Posterior cingulate gyrus (tissue), 11 donors: ENCODE data around the gene CIRBP.
"Not testable (repeated sequence)": the region's sequence is repeated elsewhere in the genome, so short reads cannot be mapped to it uniquely, and the experiment has no call there.

ENCODE experiments used
- DNase-seq, 10 donors: peaks; one replicate each; pipeline versions ENCODE4 v3.0.0 to v3.0.0-alpha.2; 2020 to 2021; ENCODE audit warnings: mixed read lengths in 3 of 10
- intact Hi-C: fragments of 100-400 bp; cut with DNase I; formaldehyde crosslinking; loops from one replicate; pipeline ENCODE4 v1.15.1; 2023

CIRBP gene

GRCh38 chr19:1298235-1298634, 29.1 kb downstream of the CIRBP start:
- intact Hi-C loops = no loop called here
- DNase-seq = no peak

- intact Hi-C loops = no loop called here
Measured at GRCh38 chr19:1299801-1300200, 30.7 kb downstream of the CIRBP start.

DNA sequence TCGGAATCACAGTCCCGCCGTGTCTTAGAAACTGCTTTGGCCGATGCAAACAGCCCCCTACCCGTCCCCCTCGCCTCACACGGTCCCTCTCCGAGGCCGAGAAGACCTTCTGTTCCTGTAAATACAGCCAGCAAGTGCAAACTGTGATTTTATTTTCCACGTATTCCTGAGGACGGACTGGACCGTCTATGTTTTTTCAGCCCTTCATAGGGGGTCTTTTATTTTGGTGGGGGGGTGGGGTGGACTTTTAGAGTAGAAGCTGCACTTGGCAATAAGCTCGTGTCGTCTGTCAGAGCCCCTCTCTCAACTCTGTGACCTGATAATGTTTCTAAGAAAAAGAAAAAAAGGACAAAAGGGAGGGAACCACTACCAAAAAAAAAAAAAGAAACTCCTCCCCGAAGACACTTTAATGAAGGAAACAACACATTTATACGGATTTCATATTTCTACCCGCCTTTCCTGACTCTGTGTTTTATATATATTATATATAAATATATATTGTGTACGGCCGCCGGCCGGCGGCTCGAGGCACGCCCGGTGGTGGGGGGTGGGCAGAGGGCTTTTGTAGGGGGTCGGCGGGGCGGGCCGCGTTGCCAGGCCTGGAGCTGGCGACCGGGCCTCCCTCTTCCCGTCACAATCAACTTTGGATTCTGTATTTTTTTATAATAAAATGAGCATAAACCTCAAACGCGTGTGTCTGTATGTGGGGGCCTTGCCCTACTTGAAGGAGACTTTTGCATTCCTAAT, 31.8 kb downstream of the CIRBP start:
- DNase-seq = no peak
- intact Hi-C loops = no loop called here

More at GRCh38 chr19:1299801-1300200, 30.7 kb downstream of the CIRBP start:
- no peak for DNase-seq

DNA sequence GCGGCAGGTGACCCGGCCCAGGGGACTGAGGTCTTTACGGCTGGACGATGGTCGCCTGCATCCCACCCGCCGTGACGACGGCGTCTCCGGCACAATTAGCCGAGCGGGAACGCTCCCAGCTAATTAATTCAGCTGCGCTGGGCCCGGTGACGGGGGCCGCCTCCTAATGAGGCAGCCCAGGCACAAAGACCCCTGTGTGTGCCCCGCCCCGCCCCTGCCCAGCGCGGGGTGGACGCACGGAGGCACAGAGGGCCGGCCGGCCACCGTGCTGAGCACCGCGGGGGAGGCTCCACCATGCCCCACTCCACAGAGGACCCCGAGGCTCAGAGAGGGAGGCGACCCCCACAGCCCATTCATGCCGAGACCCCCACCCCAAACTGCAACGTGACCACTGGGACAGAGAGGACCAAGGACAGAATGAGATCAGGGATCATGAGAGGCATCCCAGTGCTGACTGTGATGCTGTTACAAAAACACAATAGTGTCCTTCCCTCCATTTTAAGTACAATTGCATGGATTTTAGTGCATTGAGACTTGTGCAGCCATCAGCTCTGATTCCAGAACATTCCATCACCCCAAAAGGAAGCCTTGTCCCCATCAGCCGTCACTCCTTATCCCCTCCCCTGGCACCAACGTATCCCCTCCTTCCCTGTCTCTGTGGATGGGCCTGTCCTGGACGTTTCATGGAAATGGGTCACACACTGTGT, 33.6 kb downstream of the CIRBP start:
- intact Hi-C loops = no loop called here
- DNase-seq = peak; percentile 55 to 96 (median 74)

DNA sequence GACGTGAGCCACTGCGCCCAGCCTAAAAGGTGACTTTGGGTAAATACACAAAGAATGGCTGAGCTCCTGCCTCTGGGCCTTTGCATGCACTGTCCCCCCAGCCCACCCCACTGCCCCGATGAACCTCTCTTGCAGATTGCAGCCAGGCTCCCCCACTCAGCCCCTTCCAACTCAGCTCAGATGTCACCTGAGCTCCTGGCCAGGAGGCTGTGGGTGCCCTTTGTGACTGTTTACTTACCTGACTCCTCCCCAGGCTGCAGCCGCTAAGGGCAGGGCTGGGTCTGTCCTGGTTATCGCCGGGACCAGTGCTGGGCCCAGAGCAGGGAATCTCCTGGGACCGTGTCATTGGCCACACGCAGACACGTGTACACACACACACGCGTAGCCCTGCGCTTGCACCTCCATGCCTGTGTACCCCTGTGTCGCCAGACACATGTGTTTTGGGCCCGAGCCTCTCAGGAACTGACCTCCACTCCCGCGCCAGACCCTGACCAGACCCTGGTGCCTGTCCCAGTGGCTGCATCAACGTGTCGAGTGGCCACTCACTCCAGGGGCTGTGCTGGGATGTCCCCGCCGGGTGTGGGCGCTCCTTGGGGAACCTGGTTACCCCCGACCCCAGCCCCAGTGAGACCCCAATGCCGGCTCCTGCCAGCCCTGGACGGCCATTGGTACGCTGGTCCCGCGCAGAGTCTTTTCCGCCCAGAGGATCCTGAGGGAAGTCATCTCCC, 35.2 kb downstream of the CIRBP start:
- intact Hi-C loops = no loop called here
- DNase-seq = no peak

GRCh38 chr19:1305354-1305753, 36.2 kb downstream of the CIRBP start:
- intact Hi-C loops, DNase-seq: not testable (repeated sequence)

GRCh38 chr19:1307320-1307719, 38.2 kb downstream of the CIRBP start:
- intact Hi-C loops = no loop called here
- no peak for DNase-seq

DNA sequence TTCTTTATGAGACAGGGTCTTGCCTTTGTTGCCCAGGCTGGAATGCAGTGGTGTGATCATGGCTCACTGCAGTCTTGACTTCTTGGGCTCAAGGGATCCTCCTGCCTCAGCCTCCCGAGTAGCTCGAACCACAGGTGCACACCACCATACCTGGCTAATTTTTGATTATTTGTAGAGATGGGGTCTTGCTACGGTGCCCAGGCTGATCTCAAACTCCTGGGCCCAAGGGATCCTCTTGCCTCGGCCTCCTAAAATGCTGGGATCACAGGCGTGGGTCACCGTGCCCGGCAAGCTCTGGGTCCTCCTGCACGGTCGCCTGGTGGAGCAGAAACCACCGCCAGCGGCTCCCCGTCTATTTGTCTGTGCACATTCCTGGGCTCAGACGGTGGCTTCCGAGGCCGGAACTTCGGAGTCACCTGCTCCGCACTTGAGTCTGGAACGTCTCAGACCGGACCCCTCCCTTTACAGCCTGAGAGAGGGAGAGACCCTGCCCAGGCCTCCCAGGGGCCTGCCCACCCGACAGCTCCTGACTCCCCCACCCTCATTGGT, 38.7 kb downstream of the CIRBP start:
- DNase-seq = no peak

GRCh38 chr19:1308718-1309117, 39.6 kb downstream of the CIRBP start:
- no peak for DNase-seq
- intact Hi-C loops = no loop called here

More for the DNA sequence above, 38.7 kb downstream of the CIRBP start:
- intact Hi-C loops = no loop called here

DNA sequence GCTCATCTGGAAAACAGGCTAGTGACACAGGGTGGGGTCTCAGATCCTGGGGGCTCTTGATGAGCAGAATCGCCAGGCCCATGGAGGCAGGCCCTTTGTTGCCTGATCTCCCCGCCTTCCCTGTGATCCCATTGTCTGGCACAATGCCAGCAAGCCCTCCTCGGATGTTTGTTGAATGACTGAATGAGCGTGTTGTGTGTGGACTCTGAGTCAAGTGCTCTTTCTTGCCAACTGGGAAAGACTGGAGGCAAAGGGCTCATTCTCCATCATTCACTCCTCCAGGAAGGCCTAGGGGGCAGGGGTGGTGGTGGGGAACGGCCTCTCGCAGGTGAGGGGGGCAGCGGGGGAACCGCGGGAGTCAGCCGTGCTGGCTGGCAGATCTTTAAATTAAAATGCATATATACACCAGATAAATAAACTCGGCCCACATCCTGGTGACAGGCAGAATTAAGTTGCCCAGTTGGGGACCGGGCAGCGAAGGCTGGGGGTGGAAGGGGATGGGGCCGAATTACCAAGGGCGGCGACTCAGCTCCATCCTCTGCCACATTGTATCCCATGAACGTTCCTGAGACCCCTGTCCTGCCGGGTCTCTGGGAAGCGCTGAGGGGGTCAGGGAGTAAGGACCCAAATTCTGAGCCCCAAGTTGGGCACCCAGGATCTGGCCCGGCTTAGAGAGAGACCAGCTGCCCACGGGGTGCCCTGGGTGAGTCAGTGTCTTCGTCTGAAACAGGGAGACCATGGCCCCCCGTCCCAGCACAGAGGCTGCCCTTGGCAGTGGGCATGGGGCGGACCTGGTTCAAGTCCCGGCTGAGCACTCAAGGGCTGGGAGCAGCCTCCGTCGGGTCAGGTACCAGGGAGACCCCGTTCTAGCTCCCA, 41.1 kb downstream of the CIRBP start:
- intact Hi-C loops = no loop called here
- no peak for DNase-seq

DNA sequence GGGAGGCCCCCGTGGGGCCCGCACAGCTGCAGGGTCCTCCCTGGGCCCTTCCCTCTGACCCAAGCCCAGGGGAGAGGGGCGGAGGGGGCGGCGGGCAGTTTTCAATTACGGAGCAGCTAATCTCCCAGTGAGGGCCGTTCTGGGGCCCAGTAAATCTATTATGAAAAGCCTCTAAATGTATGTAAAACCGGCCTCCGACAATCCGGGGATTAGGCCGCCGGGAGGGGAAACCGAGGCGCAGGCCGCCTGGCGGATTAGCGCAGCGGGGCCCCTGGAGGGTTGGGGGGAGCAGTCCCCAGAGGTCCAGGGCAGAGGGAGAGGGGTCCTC, 41.7 kb downstream of the CIRBP start:
- DNase-seq = no peak
- intact Hi-C loops = no loop called here

- intact Hi-C loops = no loop called here
Measured at GRCh38 chr19:1311543-1312091, 42.5 kb downstream of the CIRBP start.

GRCh38 chr19:1312767-1313694, 43.9 kb downstream of the CIRBP start:
- intact Hi-C loops = no loop called here
- no peak for DNase-seq

More at GRCh38 chr19:1311543-1312091, 42.5 kb downstream of the CIRBP start:
- no peak for DNase-seq

- intact Hi-C loops = no loop called here
- DNase-seq = no peak
Measured at GRCh38 chr19:1313695-1314613, 44.8 kb downstream of the CIRBP start.

GRCh38 chr19:1315470-1316166, 46.5 kb downstream of the CIRBP start:
- intact Hi-C loops = loop anchor here (1.0 to 5.0 kb wide), 2 partner anchors 37 to 57 kb away; a partner anchor contains a TSS
- DNase-seq = peak; percentile 55 to 96 (median 72)

DNA sequence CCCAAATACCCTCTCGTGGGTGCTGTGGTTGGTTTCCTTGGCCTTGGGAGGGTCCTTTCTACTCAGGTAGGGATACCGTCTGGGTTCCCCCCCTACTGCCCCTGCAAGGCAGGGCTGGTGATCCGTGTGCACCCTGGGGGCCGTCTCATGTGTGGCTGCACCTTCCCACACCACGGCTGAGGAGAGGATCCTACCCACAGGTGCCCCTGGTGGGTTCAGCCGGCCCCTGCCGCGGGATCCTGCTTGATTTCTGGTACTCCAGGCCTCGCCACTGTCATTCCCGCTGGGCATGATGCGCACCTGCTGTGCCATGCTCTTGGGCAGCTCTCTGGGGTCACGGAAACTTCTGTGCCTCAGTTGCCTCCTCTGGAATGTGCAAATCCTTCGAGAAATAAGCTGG, 47.3 kb downstream of the CIRBP start:
- intact Hi-C loops = loop anchor here (5.0 kb wide), 1 partner anchor 36 kb away; a partner anchor contains a TSS
- DNase-seq = no peak
